Mesothelial cell of epicardium (in vitro differentiated cells): ENCODE measurements around the gene ADRA1B. TPM values are rescaled to one million over a fixed set of nuclear protein-coding genes. Genes with fewer than 3 reads are reported as not detected.

Experiments
- DNase-seq, 2 experiments: peaks; one replicate each; pipeline ENCODE4 v3.0.0; 2021; ENCODE audit warnings: low spot score in 2 of 2; ENCODE audit not compliant: unreplicated experiment in 2 of 2
- H3K27ac Mint-ChIP-seq: 2 replicates; pipeline ENCODE4 v1.8.0; 2021; ENCODE audit warnings: mixed read lengths
- H3K27me3 Mint-ChIP-seq: 2 replicates; pipeline ENCODE4 v1.8.0; 2021; ENCODE audit warnings: low read depth, mixed read lengths
- H3K36me3 Mint-ChIP-seq: 2 replicates; pipeline ENCODE4 v1.8.0; 2021; ENCODE audit warnings: mixed read lengths
- H3K4me1 Mint-ChIP-seq: 2 replicates; pipeline ENCODE4 v1.8.0; 2021; ENCODE audit warnings: mixed read lengths
- H3K4me3 Mint-ChIP-seq: 2 replicates; pipeline ENCODE4 v1.8.0; 2021; ENCODE audit warnings: mild to moderate bottlenecking, moderate library complexity, mixed read lengths
- H3K9me3 Mint-ChIP-seq: 2 replicates; pipeline ENCODE4 v1.8.0; 2021; ENCODE audit warnings: mixed read lengths
- CTCF ChIP-seq: fragments of 200-600 bp; sonication (generic); IDR thresholded peaks from one replicate; pipeline ENCODE4 v1.5.0; 2021; ENCODE audit warnings: antibody characterized with exemption; ENCODE audit not compliant: unreplicated experiment
- total RNA-seq: library from RNA; stranded (reverse); gene quantifications from 3 replicates; pipeline ENCODE4 v1.2.1, GENCODE V29; 2021

The ADRA1B gene
- total RNA-seq, 1 donor from 2014 or later: 2.5 TPM

GRCh38 chr5:159929176-159929575, 12.9 kb downstream of the ADRA1B start:
- Mint-ChIP-seq H3K9me3 (no peaks in the 10 kb centered on the region), H3K27ac (no peak overlapping the region), H3K36me3 (no peaks in the 10 kb centered on the region), H3K4me1 (peaks cover 5% of the 10 kb centered on the region), H3K27me3 (peaks cover 6% of the 10 kb centered on the region), H3K4me3 (no peak overlapping the region)
- no peak for DNase-seq
- TF ChIP-seq CTCF: no peak

GRCh38 chr5:159933531-159934485, 17.5 kb downstream of the ADRA1B start:
- Mint-ChIP-seq H3K9me3 (no peaks in the 10 kb centered on the region), H3K4me3 (no peak overlapping the region), H3K36me3 (no peaks in the 10 kb centered on the region), H3K4me1 (peaks cover 5% of the 10 kb centered on the region), H3K27ac (no peak overlapping the region), H3K27me3 (no peaks in the 10 kb centered on the region)
- DNase-seq: no peak
- no peak for TF ChIP-seq CTCF

- Mint-ChIP-seq H3K27ac (no peak overlapping the region), H3K4me1 (peaks cover 3% of the 10 kb centered on the region), H3K27me3 (no peaks in the 10 kb centered on the region), H3K9me3 (no peaks in the 10 kb centered on the region), H3K4me3 (no peak overlapping the region), H3K36me3 (no peaks in the 10 kb centered on the region)
- no peak for TF ChIP-seq CTCF
- no peak for DNase-seq
Measured at GRCh38 chr5:159935946-159936345, 19.7 kb downstream of the ADRA1B start.

- no peak for TF ChIP-seq CTCF
- peaks cover 3% of the 10 kb centered on the region for H3K4me1 Mint-ChIP-seq
Measured at GRCh38 chr5:159936686-159937329, 20.5 kb downstream of the ADRA1B start.

GRCh38 chr5:159937580-159937979, 21.3 kb downstream of the ADRA1B start:
- Mint-ChIP-seq H3K36me3 (no peaks in the 10 kb centered on the region), H3K27me3 (no peaks in the 10 kb centered on the region), H3K4me1 (peaks cover 3% of the 10 kb centered on the region), H3K4me3 (no peak overlapping the region), H3K9me3 (peaks cover 4% of the 10 kb centered on the region), H3K27ac (no peak overlapping the region)
- no peak for TF ChIP-seq CTCF
- DNase-seq: no peak

More at GRCh38 chr5:159936686-159937329, 20.5 kb downstream of the ADRA1B start:
- DNase-seq: no peak
- H3K36me3 Mint-ChIP-seq: no peaks in the 10 kb centered on the region
- no peaks in the 10 kb centered on the region for H3K27me3 Mint-ChIP-seq
- H3K4me3 Mint-ChIP-seq: no peak overlapping the region
- no peak overlapping the region for H3K27ac Mint-ChIP-seq
- peaks cover 4% of the 10 kb centered on the region for H3K9me3 Mint-ChIP-seq
